NT2/D1 (cell line): ENCODE measurements around the gene VSTM2B.

Experiments used
- DNase-seq: peaks from one replicate; pipeline ENCODE4 v3.0.0-alpha.2; 2011; ENCODE audit warnings: low read depth, low spot score
- H3K27me3 ChIP-seq: 2 replicates; pipeline ENCODE4 v1.6.0; 2011; ENCODE audit warnings: mild to moderate bottlenecking; ENCODE audit not compliant: insufficient read length, insufficient read depth
- H3K36me3 ChIP-seq: 2 replicates; pipeline ENCODE4 v1.6.1; 2011; ENCODE audit warnings: mild to moderate bottlenecking, low read length, mixed read lengths; ENCODE audit not compliant: insufficient read depth, insufficient read length
- H3K4me1 ChIP-seq: 2 replicates; pipeline ENCODE4 v1.5.1; 2011; ENCODE audit not compliant: insufficient read depth, insufficient read length
- H3K4me3 ChIP-seq: 2 replicates; pipeline ENCODE4 v1.5.1; 2011; ENCODE audit warnings: low read depth; ENCODE audit not compliant: insufficient read length
- H3K9ac ChIP-seq: 2 replicates; pipeline ENCODE4 v1.6.0; 2011; ENCODE audit warnings: low read depth; ENCODE audit not compliant: insufficient read length
- H3K9me3 ChIP-seq: 2 replicates; pipeline ENCODE4 v1.5.1; 2011; ENCODE audit warnings: mild to moderate bottlenecking, low read length; ENCODE audit not compliant: insufficient read depth
- SUZ12 ChIP-seq: IDR thresholded peaks from 2 replicates; pipeline ENCODE4 v1.6.1; 2011; ENCODE audit not compliant: insufficient read length, insufficient read depth; ENCODE audit errors: extremely low read depth
- YY1 ChIP-seq: IDR thresholded peaks from 2 replicates; pipeline ENCODE4 v1.6.1; 2011; ENCODE audit not compliant: insufficient read length, insufficient read depth
- ZNF274 ChIP-seq: IDR thresholded peaks from 2 replicates; pipeline ENCODE4 v1.6.1; 2011; ENCODE audit warnings: mild to moderate bottlenecking, low read depth, low read length

VSTM2B gene

GRCh38 chr19:29497241-29497640 is 28.6 kb upstream of the VSTM2B start:
- Histone ChIP-seq H3K9me3 (no peaks in the 10 kb centered on the region), H3K36me3 (no peaks in the 10 kb centered on the region), H3K9ac (no peak overlapping the region), H3K4me3 (no peak overlapping the region), H3K27me3 (no peaks in the 10 kb centered on the region), H3K4me1 (peaks cover 4% of the 10 kb centered on the region)
- DNase-seq: no peak
- no peak for TF ChIP-seq SUZ12
- TF ChIP-seq YY1: no peak
- no peak for TF ChIP-seq ZNF274

- TF ChIP-seq YY1 (no peak), SUZ12 (no peak), ZNF274 (no peak)
- H3K9ac ChIP-seq: no peak overlapping the region
- peaks cover 4% of the 10 kb centered on the region for H3K4me1 ChIP-seq
- H3K4me3 ChIP-seq: no peak overlapping the region
- no peaks in the 10 kb centered on the region for H3K9me3 ChIP-seq
- DNase-seq: no peak
- H3K36me3 ChIP-seq: no peaks in the 10 kb centered on the region
- no peaks in the 10 kb centered on the region for H3K27me3 ChIP-seq
These were observed 27.9 kb upstream of the VSTM2B start for GRCh38 chr19:29497686-29498436.

GRCh38 chr19:29499261-29499920 is 26.4 kb upstream of the VSTM2B start:
- Histone ChIP-seq H3K27me3 (no peaks in the 10 kb centered on the region), H3K9me3 (no peaks in the 10 kb centered on the region), H3K9ac (no peak overlapping the region), H3K4me1 (peaks cover 4% of the 10 kb centered on the region), H3K36me3 (no peaks in the 10 kb centered on the region), H3K4me3 (no peak overlapping the region)
- TF ChIP-seq ZNF274 (no peak), YY1 (no peak), SUZ12 (no peak)
- DNase-seq: no peak

- no peaks in the 10 kb centered on the region for H3K9me3 ChIP-seq
- no peak for DNase-seq
- H3K36me3 ChIP-seq: no peaks in the 10 kb centered on the region
- H3K4me1 ChIP-seq: peaks cover 6% of the 10 kb centered on the region
- H3K4me3 ChIP-seq: no peak overlapping the region
- H3K9ac ChIP-seq: no peak overlapping the region
- TF ChIP-seq ZNF274 (no peak), SUZ12 (no peak), YY1 (no peak)
- H3K27me3 ChIP-seq: no peaks in the 10 kb centered on the region
These were observed 25.7 kb upstream of the VSTM2B start for GRCh38 chr19:29499921-29500590.

DNA sequence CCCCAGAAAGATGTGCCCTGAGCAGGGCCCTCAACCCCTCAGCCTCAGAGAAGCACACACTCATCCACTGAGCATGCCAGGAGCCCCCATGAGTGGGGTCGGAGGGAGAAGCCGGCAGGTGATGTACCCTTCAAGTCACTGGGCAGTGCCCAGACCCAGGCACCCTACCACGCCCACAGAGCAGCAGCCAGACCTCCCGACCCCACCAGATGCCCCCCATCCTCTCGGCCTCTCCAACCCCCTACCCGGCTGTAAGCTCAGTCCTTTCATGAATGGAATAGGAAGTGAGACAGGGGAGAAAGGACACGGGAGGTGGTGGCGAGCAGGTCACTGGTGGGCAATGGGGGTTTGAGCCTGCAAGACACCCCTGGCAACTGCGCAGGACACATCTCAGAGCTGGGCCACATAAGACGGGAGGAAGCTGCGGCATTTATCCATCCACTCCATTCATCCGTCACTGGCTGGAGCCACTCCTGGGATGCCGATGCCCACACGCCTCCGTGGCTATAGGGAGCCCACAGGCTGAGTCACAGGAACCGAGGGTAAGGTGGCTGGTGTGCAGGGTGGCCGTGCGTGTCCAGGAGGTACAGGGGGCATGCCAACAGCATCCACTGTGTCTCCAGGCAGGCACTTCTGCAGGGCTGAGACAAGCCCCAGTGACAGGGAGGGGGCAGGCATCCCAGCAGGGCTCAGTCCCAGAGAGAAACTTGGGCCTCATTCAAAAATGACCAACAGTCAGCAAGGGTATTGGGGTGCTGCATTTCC is 23.8 kb upstream of the VSTM2B start:
- Histone ChIP-seq H3K27me3 (no peaks in the 10 kb centered on the region), H3K36me3 (no peaks in the 10 kb centered on the region), H3K9me3 (no peaks in the 10 kb centered on the region), H3K4me1 (peaks cover 4% of the 10 kb centered on the region), H3K9ac (no peak overlapping the region), H3K4me3 (no peak overlapping the region)
- no peak for DNase-seq
- no peak for TF ChIP-seq SUZ12
- TF ChIP-seq YY1: no peak
- no peak for TF ChIP-seq ZNF274

- Histone ChIP-seq H3K9ac (no peak overlapping the region), H3K36me3 (no peaks in the 10 kb centered on the region), H3K9me3 (no peaks in the 10 kb centered on the region), H3K4me3 (no peak overlapping the region), H3K27me3 (no peaks in the 10 kb centered on the region), H3K4me1 (peaks cover 7% of the 10 kb centered on the region)
- no peak for TF ChIP-seq YY1
- no peak for TF ChIP-seq ZNF274
- no peak for TF ChIP-seq SUZ12
- DNase-seq: no peak
These were observed 23.3 kb upstream of the VSTM2B start for GRCh38 chr19:29502581-29502850.

DNA sequence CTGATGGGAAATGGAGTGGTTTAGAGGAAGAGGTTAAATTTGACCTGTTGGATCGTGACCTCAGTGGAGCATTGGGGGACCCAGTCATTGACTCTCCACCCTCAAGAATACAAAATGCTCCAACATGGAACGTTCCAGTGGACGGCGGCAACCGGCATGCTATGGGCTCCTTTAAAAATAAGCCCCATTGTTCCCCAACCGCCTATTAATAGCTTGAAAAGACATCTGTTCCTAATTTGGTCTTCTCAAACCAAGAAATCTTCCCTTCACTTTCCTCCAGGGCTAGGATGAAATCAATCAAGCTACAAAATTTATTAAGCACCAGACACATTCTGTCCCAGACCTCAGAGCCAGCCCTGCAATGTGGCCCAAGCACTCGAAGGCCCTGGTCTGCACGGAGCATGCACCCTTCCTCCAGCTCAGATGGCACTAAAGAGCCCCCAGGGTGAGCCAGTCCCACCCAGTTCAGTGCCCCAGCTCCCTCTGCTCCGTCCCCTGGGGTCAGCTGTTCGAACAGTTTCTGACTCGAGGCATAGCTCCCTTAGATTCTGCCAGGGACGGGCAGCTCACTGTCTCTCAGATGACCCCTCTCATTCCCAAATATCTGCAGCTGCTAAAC is 22.5 kb upstream of the VSTM2B start:
- H3K9ac ChIP-seq: no peak overlapping the region
- H3K27me3 ChIP-seq: no peaks in the 10 kb centered on the region
- no peaks in the 10 kb centered on the region for H3K9me3 ChIP-seq
- peaks cover 7% of the 10 kb centered on the region for H3K4me1 ChIP-seq
- DNase-seq: no peak
- TF ChIP-seq YY1 (no peak), SUZ12 (no peak), ZNF274 (no peak)
- no peak overlapping the region for H3K4me3 ChIP-seq
- H3K36me3 ChIP-seq: no peaks in the 10 kb centered on the region
